Measurements from ENCODE around the gene ACP7. TPM values are rescaled to one million over a fixed set of nuclear protein-coding genes. Genes with fewer than 3 reads are reported as not detected.

The ACP7 gene, protein sequence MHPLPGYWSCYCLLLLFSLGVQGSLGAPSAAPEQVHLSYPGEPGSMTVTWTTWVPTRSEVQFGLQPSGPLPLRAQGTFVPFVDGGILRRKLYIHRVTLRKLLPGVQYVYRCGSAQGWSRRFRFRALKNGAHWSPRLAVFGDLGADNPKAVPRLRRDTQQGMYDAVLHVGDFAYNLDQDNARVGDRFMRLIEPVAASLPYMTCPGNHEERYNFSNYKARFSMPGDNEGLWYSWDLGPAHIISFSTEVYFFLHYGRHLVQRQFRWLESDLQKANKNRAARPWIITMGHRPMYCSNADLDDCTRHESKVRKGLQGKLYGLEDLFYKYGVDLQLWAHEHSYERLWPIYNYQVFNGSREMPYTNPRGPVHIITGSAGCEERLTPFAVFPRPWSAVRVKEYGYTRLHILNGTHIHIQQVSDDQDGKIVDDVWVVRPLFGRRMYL
- not detected in 2 replicates for total RNA-seq (2014; rRNA removed; shearing (Covaris generic))

DNA sequence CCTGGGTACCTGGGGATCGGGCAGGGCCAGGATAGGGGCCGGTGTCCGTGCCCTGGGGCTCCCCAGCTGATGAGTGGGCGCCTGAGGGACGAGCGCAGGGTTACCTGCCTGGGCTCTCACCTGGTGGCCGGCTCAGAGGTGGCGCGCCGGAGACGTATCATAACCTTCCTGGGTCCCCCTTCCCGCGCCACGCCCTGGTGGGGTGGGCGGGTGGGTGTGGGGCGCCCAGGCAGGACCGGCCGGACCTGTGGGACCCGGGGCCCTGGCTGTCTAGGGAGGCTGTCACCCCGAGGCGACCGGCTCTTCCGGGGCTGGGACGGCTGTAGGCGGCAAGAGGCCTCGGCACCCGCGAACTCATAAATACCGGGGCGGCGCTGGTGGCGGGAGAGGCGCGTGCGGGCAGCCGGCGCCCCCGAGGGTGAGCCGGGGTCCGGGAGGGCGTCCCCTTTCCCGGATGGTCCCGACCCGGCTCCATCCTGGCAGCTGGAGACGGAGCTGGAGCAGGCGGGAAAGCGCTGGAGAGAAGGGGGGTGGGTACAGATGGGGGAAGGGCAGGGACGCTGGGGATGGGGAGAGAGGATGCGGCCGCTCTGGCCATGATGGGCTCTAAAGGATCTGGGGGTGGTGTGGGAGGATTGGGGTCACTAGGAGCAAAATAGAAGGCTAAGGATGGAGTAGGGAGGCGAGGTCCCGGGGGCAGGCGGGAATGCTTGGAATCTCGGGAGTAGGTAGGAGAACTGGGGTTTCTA is at the start of gene ACP7:
ACP7 (plus strand) TSS at position 386 of the 749 bp plus-strand sequence. CDS start 902 bp downstream, outside the sequence.
- DNase-seq (ENCODE audit: low read depth in 1 of 2, low spot score in 2 of 2): no peak
- H3K36me3 ChIP-seq: no peaks in the 10 kb centered on the region
- H3K4me1 ChIP-seq (replicated peaks): peaks cover 7% of the 10 kb centered on the region
- H3K9me3 ChIP-seq (replicated peaks): no peaks in the 10 kb centered on the region
- H3K27ac ChIP-seq: no peak within 1 kb of the TSS
- peaks cover 27% of the 10 kb centered on the region for H3K27me3 ChIP-seq (replicated peaks)
- H3K4me3 ChIP-seq: no peak within 1 kb of the TSS

DNA sequence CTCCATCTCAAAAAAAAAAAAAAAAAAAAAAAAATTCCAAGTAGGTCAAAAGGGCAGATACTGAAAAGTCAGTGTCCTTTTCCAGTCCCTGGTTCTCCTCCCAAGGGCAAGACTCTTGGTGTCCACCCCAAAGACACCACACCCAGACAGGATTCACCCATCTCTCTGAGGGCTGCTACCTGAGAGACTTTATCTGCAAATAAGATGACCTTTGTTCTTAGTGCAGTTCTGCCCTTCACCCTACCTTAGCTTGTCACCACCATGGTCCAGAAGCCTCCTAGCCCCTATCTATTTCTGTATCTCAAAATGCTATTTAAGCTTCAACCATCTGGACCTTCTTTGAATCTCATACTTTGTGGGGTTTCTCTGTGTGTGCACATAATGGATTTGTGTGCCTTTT is 47.6 kb upstream of the ACP7 start:
- Histone ChIP-seq H3K4me3 (no peak overlapping the region), H3K9me3 (replicated peaks) (no peaks in the 10 kb centered on the region), H3K27me3 (replicated peaks) (peaks cover 22% of the 10 kb centered on the region), H3K27ac (no peak overlapping the region), H3K4me1 (replicated peaks) (peaks cover 10% of the 10 kb centered on the region), H3K36me3 (no peaks in the 10 kb centered on the region)
- no peak for DNase-seq (ENCODE audit: low read depth in 1 of 2, low spot score in 2 of 2)

DNA sequence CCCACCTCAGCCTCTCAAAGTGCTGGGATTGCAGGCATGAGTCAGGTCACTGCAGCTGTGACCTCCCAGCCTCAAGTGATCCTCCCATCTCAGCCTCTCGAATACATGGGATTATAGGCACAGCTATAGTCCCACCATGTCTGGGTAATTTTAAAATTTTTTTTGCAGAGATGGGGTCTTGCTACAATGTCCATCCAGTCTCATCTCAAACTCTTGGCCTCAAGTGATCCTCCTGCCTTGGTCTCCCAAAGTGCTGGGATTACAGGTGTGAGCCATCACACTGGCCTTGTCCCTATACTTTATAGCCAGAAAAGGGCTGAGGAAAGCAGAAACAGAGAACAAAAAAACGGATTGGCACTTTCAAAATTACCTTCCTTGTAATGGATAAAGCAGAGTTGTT is 47.0 kb upstream of the ACP7 start:
- Histone ChIP-seq H3K4me1 (replicated peaks) (peaks cover 4% of the 10 kb centered on the region; the same call in 1 of the 2 replicates), H3K27ac (no peak overlapping the region)

DNA sequence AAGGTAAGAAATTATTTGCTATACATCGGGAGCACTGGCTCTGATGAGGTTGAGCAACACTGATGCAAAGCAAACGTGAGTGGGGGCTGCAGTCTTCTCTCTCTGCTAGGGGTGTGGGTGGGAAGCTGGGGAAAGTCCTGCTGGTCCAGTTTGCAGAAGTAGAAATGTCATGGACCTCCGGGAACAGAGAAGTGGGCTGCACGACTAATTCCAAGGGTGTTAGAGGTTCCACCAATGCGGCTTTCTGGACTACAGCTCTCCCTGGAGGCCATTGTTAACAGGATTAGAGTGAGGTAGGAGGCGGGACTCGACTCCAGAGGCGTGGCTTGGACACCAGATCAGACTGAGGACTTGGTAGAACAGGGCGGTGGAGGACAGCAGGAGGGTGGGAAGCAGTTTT is 46.1 kb upstream of the ACP7 start:
- no peaks in the 10 kb centered on the region for H3K36me3 ChIP-seq
- H3K4me1 ChIP-seq (replicated peaks): peaks cover 2% of the 10 kb centered on the region; the same call in 1 of the 2 replicates
- H3K27ac ChIP-seq: no peak overlapping the region
- H3K27me3 ChIP-seq (replicated peaks): peaks cover 7% of the 10 kb centered on the region; the same call in 1 of the 2 replicates
- no peak overlapping the region for H3K4me3 ChIP-seq
- no peak for DNase-seq (ENCODE audit: low read depth in 1 of 2, low spot score in 2 of 2)
- H3K9me3 ChIP-seq (replicated peaks): no peaks in the 10 kb centered on the region

More for the DNA sequence above, 47.0 kb upstream of the ACP7 start:
- no peaks in the 10 kb centered on the region for H3K9me3 ChIP-seq (replicated peaks)
- no peak for DNase-seq (ENCODE audit: low read depth in 1 of 2, low spot score in 2 of 2)
- no peak overlapping the region for H3K4me3 ChIP-seq
- peaks cover 16% of the 10 kb centered on the region for H3K27me3 ChIP-seq (replicated peaks)
- no peaks in the 10 kb centered on the region for H3K36me3 ChIP-seq

DNA sequence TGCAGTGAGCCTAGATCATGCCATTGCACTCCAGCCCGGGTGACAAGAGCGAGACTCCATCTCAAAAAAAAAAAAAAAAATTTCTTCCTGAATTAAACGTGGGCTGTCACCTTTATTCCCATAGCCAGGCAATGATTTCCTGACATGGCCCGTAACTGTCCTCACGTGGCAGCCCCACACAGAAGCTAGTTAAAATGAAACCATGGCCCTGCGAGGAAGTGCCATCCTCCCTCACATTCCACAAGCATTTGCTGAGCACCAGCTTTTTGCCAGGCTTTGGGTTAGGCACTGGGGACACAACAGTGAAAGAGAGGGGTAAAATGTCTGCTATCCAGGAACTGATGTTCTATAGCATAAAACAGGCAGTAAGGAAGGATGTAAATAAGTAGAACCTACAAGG is 38.7 kb upstream of the ACP7 start:
- H3K4me3 ChIP-seq: no peak overlapping the region
- H3K27me3 ChIP-seq (replicated peaks): no peaks in the 10 kb centered on the region
- DNase-seq (ENCODE audit: low read depth in 1 of 2, low spot score in 2 of 2): no peak
- H3K27ac ChIP-seq: no peak overlapping the region
- no peaks in the 10 kb centered on the region for H3K9me3 ChIP-seq (replicated peaks)
- H3K36me3 ChIP-seq: no peaks in the 10 kb centered on the region
- H3K4me1 ChIP-seq (replicated peaks): no peaks in the 10 kb centered on the region; the same call in 1 of the 2 replicates

DNA sequence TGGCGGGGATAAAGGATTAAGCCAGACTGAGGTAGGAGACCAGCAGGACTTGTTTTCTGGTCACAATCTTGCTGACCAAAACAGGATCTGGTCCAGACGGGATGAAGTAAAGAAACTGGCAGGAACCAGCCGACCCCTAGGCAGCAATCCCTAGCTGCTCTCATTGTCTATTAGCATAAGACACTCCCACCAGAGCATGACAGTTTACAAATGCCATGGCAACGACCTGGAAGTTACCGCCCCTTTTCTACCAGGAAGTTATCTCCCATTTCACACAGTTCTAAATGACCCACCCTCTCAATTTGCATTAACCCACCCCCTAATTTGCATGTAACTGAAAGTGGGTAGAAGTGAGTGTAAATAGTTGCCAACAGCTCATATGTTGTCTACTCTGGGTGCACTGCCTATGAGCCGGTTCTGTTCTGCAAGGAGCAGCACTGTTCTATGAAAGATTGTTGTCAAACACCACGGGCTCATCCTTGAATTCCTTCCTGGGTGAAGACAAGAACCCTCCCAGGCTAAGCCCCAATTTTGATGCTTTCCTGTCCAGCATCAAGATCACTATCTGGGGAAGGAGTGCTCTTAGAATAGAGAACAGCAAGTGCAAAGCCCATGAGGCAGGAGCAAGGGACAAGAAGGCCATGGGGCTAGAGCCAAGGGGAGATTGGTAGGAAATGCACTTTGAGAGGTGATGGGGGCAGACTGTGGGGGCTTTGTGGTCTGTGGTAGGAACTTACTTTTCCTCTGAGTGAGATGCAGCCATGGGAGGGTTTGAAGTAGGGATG is 37.9 kb upstream of the ACP7 start:
- Histone ChIP-seq H3K9me3 (replicated peaks) (no peaks in the 10 kb centered on the region), H3K36me3 (no peaks in the 10 kb centered on the region), H3K4me3 (no peak overlapping the region), H3K4me1 (replicated peaks) (no peaks in the 10 kb centered on the region; the same call in 1 of the 2 replicates), H3K27ac (no peak overlapping the region), H3K27me3 (replicated peaks) (no peaks in the 10 kb centered on the region)
- no peak for DNase-seq (ENCODE audit: low read depth in 1 of 2, low spot score in 2 of 2)

DNA sequence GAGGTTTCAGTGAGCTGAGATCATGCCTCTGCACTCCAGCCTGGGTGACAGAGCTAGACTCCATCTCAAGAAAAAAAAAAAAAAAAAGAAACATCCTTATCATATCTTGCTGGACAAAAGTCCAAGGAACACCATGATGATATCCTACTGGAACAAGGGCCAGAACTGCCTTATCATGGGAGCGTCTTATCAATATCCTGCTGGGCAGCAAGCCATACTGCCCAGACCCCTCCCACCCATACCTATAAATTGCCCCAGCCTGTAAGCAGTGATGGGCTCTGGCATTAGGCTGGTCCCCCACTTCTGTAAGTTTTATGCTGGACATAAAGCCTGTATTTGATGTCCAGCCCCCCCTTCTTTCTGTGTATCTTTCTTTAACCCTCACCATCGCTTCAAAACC is 37.1 kb upstream of the ACP7 start:
- Histone ChIP-seq H3K4me1 (replicated peaks) (no peaks in the 10 kb centered on the region; the same call in 1 of the 2 replicates), H3K9me3 (replicated peaks) (no peaks in the 10 kb centered on the region), H3K27me3 (replicated peaks) (no peaks in the 10 kb centered on the region), H3K36me3 (no peaks in the 10 kb centered on the region), H3K27ac (no peak overlapping the region), H3K4me3 (no peak overlapping the region)
- no peak for DNase-seq (ENCODE audit: low read depth in 1 of 2, low spot score in 2 of 2)

DNA sequence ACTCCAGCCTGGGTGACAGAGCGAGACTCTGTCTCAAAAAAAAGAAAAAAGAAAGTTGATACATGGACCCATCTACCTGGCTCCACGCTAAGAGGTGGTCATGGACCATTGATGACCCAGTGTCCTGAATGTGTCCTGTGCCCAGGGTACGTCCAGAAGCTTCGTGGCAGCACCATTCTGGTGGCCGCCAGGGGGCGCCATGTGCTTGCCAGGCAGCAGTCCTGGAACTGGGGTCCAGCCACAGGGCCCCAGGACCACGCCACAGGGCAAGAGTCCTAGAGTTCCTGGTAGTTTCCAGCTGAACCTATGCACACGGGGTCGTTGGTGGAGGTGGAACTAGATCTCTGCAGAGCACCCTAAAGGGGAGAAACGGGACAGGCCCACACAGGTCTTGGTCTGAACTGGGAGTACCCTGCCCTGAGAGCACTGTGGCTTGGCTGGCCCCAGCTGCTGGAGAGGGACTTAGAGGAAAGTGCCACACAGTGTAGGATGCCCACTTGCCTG is 31.9 kb upstream of the ACP7 start:
- no peaks in the 10 kb centered on the region for H3K36me3 ChIP-seq
- peak; percentile 55 to 70 for DNase-seq (ENCODE audit: low read depth in 1 of 2, low spot score in 2 of 2)
- H3K4me3 ChIP-seq: no peak overlapping the region
- H3K4me1 ChIP-seq (replicated peaks): no peaks in the 10 kb centered on the region
- H3K9me3 ChIP-seq (replicated peaks): no peaks in the 10 kb centered on the region
- H3K27me3 ChIP-seq (replicated peaks): no peaks in the 10 kb centered on the region
- no peak overlapping the region for H3K27ac ChIP-seq

DNA sequence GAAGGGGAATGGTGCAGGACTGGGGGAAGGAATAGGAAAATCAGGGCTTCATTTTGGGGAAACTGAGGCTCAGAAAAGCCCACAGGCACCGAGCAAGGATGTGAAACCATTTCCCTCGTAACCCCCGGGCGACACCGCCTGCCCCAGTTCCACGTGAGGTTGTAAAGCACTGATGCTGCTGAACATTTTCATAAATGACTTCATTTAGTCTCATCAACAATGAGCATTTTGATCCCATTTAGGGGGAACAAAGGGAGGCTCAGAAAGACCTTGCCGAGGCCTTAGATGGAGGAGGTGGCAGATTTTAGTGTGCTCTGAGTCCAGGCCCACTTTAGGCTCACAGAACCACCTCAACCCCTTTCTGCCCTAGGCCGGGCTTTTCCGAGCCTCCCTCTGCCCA is 31.3 kb upstream of the ACP7 start:
- no peak for DNase-seq (ENCODE audit: low read depth in 1 of 2, low spot score in 2 of 2)
- Histone ChIP-seq H3K27ac (no peak overlapping the region), H3K4me1 (replicated peaks) (no peaks in the 10 kb centered on the region), H3K4me3 (no peak overlapping the region), H3K36me3 (no peaks in the 10 kb centered on the region), H3K27me3 (replicated peaks) (no peaks in the 10 kb centered on the region), H3K9me3 (replicated peaks) (no peaks in the 10 kb centered on the region)

DNA sequence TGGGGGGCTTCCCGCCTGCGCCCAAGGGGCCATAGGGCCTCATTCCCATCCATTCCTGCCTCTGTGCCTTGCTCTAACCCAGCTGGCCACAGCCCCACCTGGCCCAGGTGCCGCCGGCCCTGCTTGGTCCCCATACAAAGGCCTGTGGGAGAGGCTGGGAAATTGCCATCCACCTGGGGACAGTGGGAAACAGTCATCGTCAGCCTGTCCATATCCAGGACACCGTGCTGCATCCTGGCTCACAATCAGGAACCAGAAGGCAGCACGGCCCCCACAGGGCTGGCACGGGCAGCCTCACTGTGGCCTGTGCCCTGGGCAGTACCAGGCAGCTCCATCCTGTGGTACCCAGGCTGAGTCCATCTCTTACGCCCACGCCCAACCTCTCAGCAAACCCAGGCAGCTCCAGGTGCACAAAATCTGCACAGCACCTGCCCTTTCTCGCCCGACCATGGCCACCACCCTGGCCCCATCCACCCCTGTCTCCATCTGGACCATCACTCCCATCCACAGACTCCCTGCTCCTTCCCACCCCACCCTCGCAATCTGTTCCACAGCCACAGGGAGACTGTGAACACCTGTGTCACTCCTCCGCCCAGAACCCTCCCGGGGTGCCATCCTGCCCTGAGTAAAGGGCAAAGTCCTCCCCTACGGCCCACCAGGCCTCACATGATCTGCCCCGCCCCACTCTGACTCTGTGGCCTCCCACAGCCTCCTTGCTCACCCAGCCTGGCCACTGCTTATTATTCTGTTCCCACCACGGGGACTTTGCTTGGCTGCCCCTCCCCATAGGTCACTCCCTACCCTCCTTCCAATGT is 30.7 kb upstream of the ACP7 start:
- Histone ChIP-seq H3K36me3 (no peaks in the 10 kb centered on the region), H3K9me3 (replicated peaks) (no peaks in the 10 kb centered on the region), H3K27ac (no peak overlapping the region), H3K4me1 (replicated peaks) (no peaks in the 10 kb centered on the region), H3K4me3 (no peak overlapping the region), H3K27me3 (replicated peaks) (no peaks in the 10 kb centered on the region)
- DNase-seq (ENCODE audit: low read depth in 1 of 2, low spot score in 2 of 2): no peak

DNA sequence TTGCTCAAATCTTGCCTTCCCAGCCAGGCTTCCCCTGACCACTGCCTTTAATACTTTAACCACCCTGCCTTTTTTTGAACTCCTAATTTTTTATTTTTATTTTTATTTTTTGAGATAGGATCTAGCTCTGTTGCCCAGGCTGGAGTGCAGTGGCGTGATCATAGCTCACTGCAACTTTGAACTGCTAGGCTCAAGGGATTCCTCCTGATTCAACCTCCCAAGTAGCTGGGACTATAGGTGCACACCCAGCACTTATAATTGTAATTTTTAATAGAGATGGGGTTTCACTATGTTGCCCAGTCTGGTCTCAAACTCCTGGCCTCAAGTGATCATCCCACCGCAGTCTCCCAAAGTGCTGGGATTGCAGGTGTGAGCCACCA is 30.1 kb upstream of the ACP7 start:
- no peak for DNase-seq (ENCODE audit: low read depth in 1 of 2, low spot score in 2 of 2)
- Histone ChIP-seq H3K4me3 (no peak overlapping the region), H3K36me3 (no peaks in the 10 kb centered on the region), H3K27ac (no peak overlapping the region), H3K4me1 (replicated peaks) (no peaks in the 10 kb centered on the region), H3K27me3 (replicated peaks) (no peaks in the 10 kb centered on the region), H3K9me3 (replicated peaks) (no peaks in the 10 kb centered on the region)

DNA sequence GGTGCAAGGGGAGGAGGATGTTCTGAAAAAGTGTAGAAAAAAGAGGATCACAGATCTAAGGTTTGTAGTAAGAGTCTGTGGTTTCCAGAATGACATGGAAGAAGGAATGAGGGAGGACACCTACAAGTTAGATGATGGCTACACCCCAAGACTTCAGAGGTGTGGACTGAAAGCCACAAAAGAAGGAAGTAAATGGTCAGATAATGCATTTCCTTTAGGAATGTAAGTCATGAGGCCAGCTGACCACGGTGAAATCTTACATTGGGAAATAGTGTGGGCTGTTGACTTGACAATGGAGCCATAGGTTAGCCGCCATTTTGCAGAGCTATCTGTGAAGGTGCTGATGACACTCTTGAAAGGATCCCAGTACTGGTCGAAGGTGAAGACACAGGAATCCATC is 26.6 kb upstream of the ACP7 start:
- Histone ChIP-seq H3K27me3 (replicated peaks) (no peaks in the 10 kb centered on the region), H3K4me1 (replicated peaks) (no peaks in the 10 kb centered on the region), H3K9me3 (replicated peaks) (no peaks in the 10 kb centered on the region), H3K4me3 (no peak overlapping the region), H3K27ac (no peak overlapping the region), H3K36me3 (no peaks in the 10 kb centered on the region)
- DNase-seq (ENCODE audit: low read depth in 1 of 2, low spot score in 2 of 2): no peak

DNA sequence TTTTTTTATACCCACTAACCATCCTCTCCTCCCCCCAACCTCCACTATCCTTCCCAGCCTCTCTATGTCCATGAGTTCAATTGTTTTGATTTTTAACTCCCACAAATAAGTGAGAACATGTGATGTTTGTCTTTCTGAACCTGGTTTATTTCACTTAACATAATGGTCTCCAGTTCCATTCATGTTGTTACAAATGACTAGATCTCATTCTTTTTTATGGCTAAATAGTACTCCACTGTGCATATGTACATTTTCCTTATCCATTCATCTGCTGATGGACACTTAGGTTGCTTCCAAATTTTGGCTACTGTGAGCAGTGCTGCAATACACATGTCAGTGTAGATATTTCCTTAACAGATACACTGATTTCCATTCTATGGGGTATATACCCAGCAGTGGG is 24.9 kb upstream of the ACP7 start:
- Histone ChIP-seq H3K27me3 (replicated peaks) (no peaks in the 10 kb centered on the region), H3K36me3 (no peaks in the 10 kb centered on the region), H3K4me3 (no peak overlapping the region), H3K27ac (no peak overlapping the region), H3K9me3 (replicated peaks) (no peaks in the 10 kb centered on the region), H3K4me1 (replicated peaks) (peaks cover 7% of the 10 kb centered on the region)
- DNase-seq (ENCODE audit: low read depth in 1 of 2, low spot score in 2 of 2): no peak

All from SJSA1 (cell line).